GM23338 (cell line): ENCODE data around the gene MTHFS. TPM values are rescaled to one million over a fixed set of nuclear protein-coding genes. Genes with fewer than 3 reads are reported as not detected.

ENCODE experiments used
- ATAC-seq: fragments of 200-7000 bp; cut with Tn5 transposase; 3 replicates; pipeline ENCODE4 v1.9.1; 2020
- DNase-seq: peaks from one replicate; pipeline ENCODE4 v3.0.0-alpha.2; 2015; ENCODE audit warnings: low spot score
- H2AFZ ChIP-seq: fragments of 200-600 bp; sonication (generic); 2 replicates; pipeline ENCODE4 v1.8.0; 2016; ENCODE audit warnings: antibody characterized with exemption, mild to moderate bottlenecking, moderate library complexity
- H3F3A ChIP-seq: fragments of 200-600 bp; sonication (generic); replicated peaks from 2 replicates; pipeline ENCODE4 v1.8.0; 2017; ENCODE audit warnings: antibody characterized with exemption, mixed run types, low read depth
- H3K27ac ChIP-seq: fragments of 200-600 bp; sonication (generic); 2 replicates; pipeline ENCODE4 v1.6.1; 2016; ENCODE audit warnings: low read depth
- H3K27me3 ChIP-seq: fragments of 200-600 bp; sonication (generic); 2 replicates; pipeline ENCODE4 v1.8.0; 2016; ENCODE audit warnings: mild to moderate bottlenecking, mixed run types, moderate library complexity; ENCODE audit not compliant: insufficient read depth
- H3K36me3 ChIP-seq: fragments of 200-600 bp; sonication (generic); 2 replicates; pipeline ENCODE4 v1.8.0; 2016; ENCODE audit warnings: mild to moderate bottlenecking; ENCODE audit not compliant: insufficient read depth
- H3K4me1 ChIP-seq: fragments of 200-600 bp; sonication (generic); 2 replicates; pipeline ENCODE4 v1.8.0; 2016; ENCODE audit warnings: mild to moderate bottlenecking, moderate library complexity; ENCODE audit not compliant: insufficient read depth
- H3K4me2 ChIP-seq: fragments of 200-600 bp; sonication (generic); 2 replicates; pipeline ENCODE4 v1.7.1; 2017; ENCODE audit warnings: mixed run types
- H3K4me3 ChIP-seq: fragments of 200-600 bp; sonication (generic); 2 replicates; pipeline ENCODE4 v1.6.1; 2016; ENCODE audit warnings: mixed run types
- H3K79me2 ChIP-seq: fragments of 200-600 bp; sonication (generic); replicated peaks from 2 replicates; pipeline ENCODE4 v1.8.0; 2017; ENCODE audit warnings: mild to moderate bottlenecking; ENCODE audit not compliant: insufficient read depth
- H3K9me2 ChIP-seq: fragments of 200-600 bp; sonication (generic); 2 replicates; pipeline ENCODE4 v1.8.0; 2017; ENCODE audit not compliant: insufficient read depth
- H4K20me1 ChIP-seq: fragments of 200-600 bp; sonication (generic); replicated peaks from 2 replicates; pipeline ENCODE4 v1.8.0; 2017; ENCODE audit warnings: mild to moderate bottlenecking; ENCODE audit not compliant: insufficient read depth
- H3K27ac Mint-ChIP-seq: 2 replicates; pipeline ENCODE4 v1.8.0; 2020; ENCODE audit warnings: inconsistent platforms, mild to moderate bottlenecking, moderate library complexity, mixed read lengths
- H3K27me3 Mint-ChIP-seq: 3 replicates; pipeline ENCODE4 v1.8.0; 2022; ENCODE audit warnings: low read depth, mild to moderate bottlenecking, moderate library complexity, mixed read lengths, inconsistent platforms; ENCODE audit not compliant: insufficient read depth, poor library complexity
- H3K36me3 Mint-ChIP-seq: 3 replicates; pipeline ENCODE4 v1.8.0; 2021; ENCODE audit warnings: low read depth, mild to moderate bottlenecking, inconsistent platforms, moderate library complexity, mixed read lengths
- H3K4me1 Mint-ChIP-seq: 3 replicates; pipeline ENCODE4 v1.8.0; 2020; ENCODE audit warnings: mild to moderate bottlenecking, inconsistent platforms, mixed read lengths
- H3K4me3 Mint-ChIP-seq: 3 replicates; pipeline ENCODE4 v1.8.0; 2021; ENCODE audit warnings: moderate library complexity, mild to moderate bottlenecking, inconsistent platforms, mixed read lengths
- H3K9me3 Mint-ChIP-seq: 3 replicates; pipeline ENCODE4 v1.8.0; 2020; ENCODE audit warnings: moderate library complexity, mild to moderate bottlenecking, inconsistent platforms, mixed read lengths
- CREB1 ChIP-seq: fragments of 250-450 bp; sonication (Bioruptor Pico); IDR thresholded peaks from 2 replicates; pipeline ENCODE4 v1.5.0; 2020; ENCODE audit warnings: low read depth, mild to moderate bottlenecking, moderate library complexity
- ETS1 ChIP-seq: IDR thresholded peaks from 2 replicates; pipeline ENCODE4 v1.6.1; 2016; ENCODE audit warnings: antibody characterized with exemption
- EZH2 ChIP-seq: fragments of 200-600 bp; sonication (generic); IDR thresholded peaks from one replicate; pipeline ENCODE4 v1.8.0; 2017; ENCODE audit warnings: antibody characterized with exemption, mild to moderate bottlenecking, low read depth; ENCODE audit not compliant: unreplicated experiment
- JUNB ChIP-seq: IDR thresholded peaks from one replicate; pipeline ENCODE4 v1.6.1; 2016; ENCODE audit warnings: antibody characterized with exemption; ENCODE audit not compliant: unreplicated experiment
- REST ChIP-seq: IDR thresholded peaks from one replicate; pipeline ENCODE4 v1.6.1; 2018; ENCODE audit warnings: antibody characterized with exemption; ENCODE audit not compliant: unreplicated experiment
- STAT1 ChIP-seq: IDR thresholded peaks from one replicate; pipeline ENCODE4 v1.6.1; 2016; ENCODE audit warnings: antibody characterized with exemption; ENCODE audit not compliant: unreplicated experiment
- ZNF114 ChIP-seq: fragments of 250-450 bp; sonication (Bioruptor Pico); IDR thresholded peaks from 2 replicates; pipeline ENCODE4 v1.5.0; 2020; ENCODE audit warnings: mild to moderate bottlenecking, moderate library complexity
- ZNF462 ChIP-seq: fragments of 250-450 bp; sonication (Bioruptor Pico); IDR thresholded peaks from 2 replicates; pipeline ENCODE4 v1.5.0; 2020; ENCODE audit warnings: mild to moderate bottlenecking, moderate library complexity
- polyA plus RNA-seq: library from polyadenylated mRNA; unstranded; fragments of >200 nt; fragmentation: Nextera tagmentation; extraction: Ambion mirVana; gene quantifications from 2 replicates; pipeline ENCODE4 v1.2.1, GENCODE V29; 2016
- total RNA-seq: library from RNA; depleted of rRNA; stranded (reverse); fragments of >200 nt; shearing (Covaris generic); gene quantifications from 2 replicates; pipeline ENCODE4 v1.2.3, GENCODE V29; 2014

MTHFS gene
- total and polyA plus RNA-seq, 2 experiments from 2014 or later, result 33.2 to 62.0 TPM

GRCh38 chr15:79897380-79897678 is 515 bp upstream of the MTHFS start:
- no peak for ATAC-seq
- H3K4me3 Mint-ChIP-seq, result peak overlapping the region; percentile 100

GRCh38 chr15:79896131-79896633 is 632 bp downstream of the MTHFS start:
- peak overlapping the region; percentile 91 for H3K27ac ChIP-seq
- H3K79me2 ChIP-seq, result peaks cover 51% of the 10 kb centered on the region
- H3K9me2 ChIP-seq, result no peaks in the 10 kb centered on the region
- ATAC-seq (peak; percentile 3; the same call in 2 of the 3 replicates), DNase-seq (no peak)
- Mint-ChIP-seq H3K4me1 (peaks cover 15% of the 10 kb centered on the region; the same call in 2 of the 3 replicates), H3K9me3 (peaks cover 2% of the 10 kb centered on the region; the same call in 1 of the 3 replicates), H3K4me3 (peak overlapping the region; percentile 100), H3K36me3 (peaks cover 13% of the 10 kb centered on the region; the same call in 2 of the 3 replicates), H3K27me3 (no peaks in the 10 kb centered on the region), H3K27ac (peak overlapping the region; percentile 98)
- H3K36me3 ChIP-seq, result no peaks in the 10 kb centered on the region
- H3K4me2 ChIP-seq, result peak overlapping the region; percentile 86
- no peaks in the 10 kb centered on the region for H3K27me3 ChIP-seq
- peaks cover 13% of the 10 kb centered on the region for H3K4me1 ChIP-seq
- H3F3A ChIP-seq, result no peaks in the 10 kb centered on the region
- no peaks in the 10 kb centered on the region; the same call in 1 of the 2 replicates for H4K20me1 ChIP-seq
- peak overlapping the region; percentile 79 for H3K4me3 ChIP-seq
- peak overlapping the region; percentile 97 for H2AFZ ChIP-seq
- TF ChIP-seq ETS1, result no peak
- no peak for TF ChIP-seq STAT1
- no peak for TF ChIP-seq ZNF462 (CRISPR knock-in tag)
- no peak for TF ChIP-seq CREB1
- TF ChIP-seq ZNF114 (CRISPR knock-in tag), result no peak
- no peak for TF ChIP-seq REST
- TF ChIP-seq JUNB, result no peak
- TF ChIP-seq EZH2, result no peak

More at GRCh38 chr15:79897380-79897678, 515 bp upstream of the MTHFS start:
- Histone ChIP-seq H2AFZ (peak overlapping the region; percentile 92; the same call in 1 of the 2 replicates), H3K27ac (peak overlapping the region; percentile 91), H3K27me3 (no peaks in the 10 kb centered on the region), H3K79me2 (peaks cover 40% of the 10 kb centered on the region), H3K4me1 (peaks cover 13% of the 10 kb centered on the region), H3K9me2 (no peaks in the 10 kb centered on the region), H3K4me3 (peak overlapping the region; percentile 79), H3K36me3 (no peaks in the 10 kb centered on the region), H3F3A (no peaks in the 10 kb centered on the region), H4K20me1 (no peaks in the 10 kb centered on the region), H3K4me2 (peak overlapping the region; percentile 86)
- Mint-ChIP-seq H3K9me3 (peaks cover 2% of the 10 kb centered on the region; the same call in 1 of the 3 replicates), H3K4me1 (peaks cover 15% of the 10 kb centered on the region; the same call in 2 of the 3 replicates), H3K36me3 (peaks cover 8% of the 10 kb centered on the region; the same call in 2 of the 3 replicates), H3K27ac (peak overlapping the region; percentile 92), H3K27me3 (no peaks in the 10 kb centered on the region)
- no peak for DNase-seq
- TF ChIP-seq CREB1, result no peak
